GM19455 (cell line): Measurements from ENCODE around the gene ADRA2A.

Source experiments
- ATAC-seq: cut with Tn5 transposase; IDR thresholded peaks from one replicate; pipeline ENCODE4 v1.9.1; 2021; ENCODE audit not compliant: unreplicated experiment

The ADRA2A gene

DNA sequence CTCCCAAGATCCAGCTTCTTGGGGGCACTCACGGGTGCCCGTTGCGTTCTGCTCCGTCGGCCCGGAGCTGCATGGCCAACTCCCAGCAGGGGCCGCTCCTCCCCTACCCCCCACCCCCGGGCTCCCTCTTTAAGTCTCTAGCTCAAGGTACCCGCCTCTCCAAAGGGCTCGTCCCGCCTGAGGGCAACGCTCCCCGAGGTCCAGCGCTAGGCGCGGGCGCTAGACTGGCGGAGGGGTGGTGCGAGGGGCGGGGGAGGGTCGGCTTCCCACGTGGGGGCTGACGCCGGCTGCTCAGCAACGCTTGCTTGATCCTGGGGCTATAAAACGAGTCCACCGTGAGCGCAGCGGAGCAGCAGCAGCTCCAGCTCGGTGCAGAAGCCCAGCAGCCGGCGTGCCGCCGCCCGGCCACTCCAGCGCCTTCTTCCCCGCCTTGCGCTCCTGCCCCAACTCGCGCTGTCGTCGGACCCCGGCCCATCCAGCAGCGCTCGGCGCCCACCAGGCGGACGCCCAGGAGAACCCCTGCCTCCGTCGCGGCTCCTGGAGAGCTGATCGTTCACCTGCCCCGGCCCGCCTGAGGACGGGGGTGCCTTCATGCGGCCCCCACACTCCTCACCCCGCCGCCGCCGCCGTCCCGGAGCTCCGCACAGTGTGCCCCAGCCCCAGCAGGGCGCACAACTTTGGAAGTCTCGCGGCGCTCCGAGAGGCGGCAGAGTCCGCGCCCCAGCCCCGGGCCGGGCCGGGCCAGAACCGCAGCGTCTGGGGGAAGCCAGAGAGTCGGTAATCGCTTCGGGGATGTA, at the start of gene ADRA2A:
Gene ADRA2A, plus strand, starts transcription at position 348 of the 797 bp plus-strand sequence. CDS start 968 bp downstream, outside the sequence.
- ATAC-seq: no peak

GRCh38 chr10:111030042-111030750, 46.6 kb upstream of the ADRA2A start:
- ATAC-seq: no peak

DNA sequence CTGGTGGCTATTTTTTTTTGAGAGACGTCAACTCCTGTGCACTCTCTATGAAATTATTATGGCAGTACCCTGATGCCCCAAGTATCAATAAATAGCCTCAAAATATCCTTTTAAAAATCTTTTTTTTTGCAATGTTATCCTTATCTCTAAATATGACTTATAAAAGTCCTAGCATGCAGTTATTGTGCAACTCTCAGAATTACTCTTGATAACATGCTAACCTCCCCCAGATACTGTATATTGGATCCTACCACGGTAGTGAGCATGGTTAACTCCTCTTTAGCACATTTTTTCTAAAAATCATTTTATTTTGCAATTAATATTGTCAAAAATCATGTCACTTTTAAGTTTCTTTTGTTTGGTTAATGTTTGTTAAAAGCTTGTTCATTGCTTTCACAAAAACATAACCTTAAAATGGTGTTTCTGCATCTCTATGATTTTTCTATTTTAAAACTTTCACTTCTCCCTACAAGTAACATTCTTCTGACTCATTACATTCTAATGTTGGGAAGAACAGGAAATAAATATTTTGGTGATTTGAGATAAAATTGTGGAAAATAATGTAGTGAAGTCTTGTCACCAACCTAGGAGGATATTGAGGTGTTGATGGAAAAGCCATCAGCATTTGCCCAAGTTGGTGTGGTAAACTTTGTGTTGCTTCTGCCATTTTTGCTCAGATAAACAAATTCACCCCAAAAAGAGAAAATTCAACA, 42.1 kb upstream of the ADRA2A start:
- no peak for ATAC-seq

DNA sequence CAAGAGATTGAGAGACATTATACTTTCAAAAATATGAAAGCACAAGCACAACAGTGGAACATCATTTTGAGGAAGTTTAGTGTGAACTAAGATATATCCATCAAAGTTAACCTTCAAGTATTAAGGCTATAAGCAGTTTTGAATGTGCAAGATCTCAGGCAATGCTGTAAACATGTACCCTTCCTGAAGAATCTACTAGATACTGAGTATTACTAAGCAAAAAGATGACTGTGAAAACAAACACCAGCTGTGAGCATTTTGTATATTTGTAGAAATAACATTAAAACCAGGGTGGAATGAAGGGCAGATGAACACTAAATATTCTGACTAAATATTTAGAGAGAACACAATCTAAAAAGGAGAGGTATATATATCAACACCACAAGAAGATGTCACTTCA, 41.3 kb upstream of the ADRA2A start:
- ATAC-seq: no peak

DNA sequence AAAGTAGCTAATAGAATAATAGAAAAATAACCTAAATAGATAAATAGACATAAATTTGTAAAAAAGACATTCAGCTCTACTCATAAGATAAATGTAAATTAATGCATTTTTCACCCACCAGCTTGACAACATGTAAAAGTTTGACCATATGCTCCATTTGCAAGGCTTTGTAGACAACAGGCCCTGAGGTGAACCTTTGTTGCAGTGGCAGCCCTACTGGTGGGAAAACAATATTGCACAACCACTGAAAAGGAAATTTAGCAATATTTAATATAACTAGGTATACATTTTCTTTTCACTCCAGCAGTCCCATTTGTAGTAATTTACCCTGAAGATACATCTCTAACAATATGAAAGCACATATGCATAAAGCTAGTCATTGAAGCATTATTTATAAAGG, 39.0 kb upstream of the ADRA2A start:
- ATAC-seq: no peak

GRCh38 chr10:111039522-111039921, 37.3 kb upstream of the ADRA2A start:
- ATAC-seq: no peak

DNA sequence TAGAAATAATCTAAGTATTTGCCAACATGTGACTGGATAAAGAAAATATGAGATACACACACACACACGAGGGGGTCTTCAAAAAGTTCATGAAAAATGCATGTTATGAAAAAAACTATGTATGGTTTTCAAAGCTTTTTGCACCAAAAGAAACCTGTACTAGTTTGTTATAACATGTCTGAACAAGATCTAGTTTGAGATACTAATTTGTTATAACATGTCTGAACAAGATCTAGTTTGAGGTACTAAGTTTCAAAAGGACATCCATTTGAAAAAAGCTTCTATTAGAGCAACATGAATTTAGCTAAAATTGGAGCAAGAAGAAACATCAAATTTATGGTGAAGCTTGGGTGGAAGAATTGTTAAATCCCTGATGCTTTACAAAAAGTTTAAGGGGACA, 19.8 kb upstream of the ADRA2A start:
- ATAC-seq: no peak

- no peak for ATAC-seq
Measured at GRCh38 chr10:111063471-111063870, 13.4 kb upstream of the ADRA2A start.

DNA sequence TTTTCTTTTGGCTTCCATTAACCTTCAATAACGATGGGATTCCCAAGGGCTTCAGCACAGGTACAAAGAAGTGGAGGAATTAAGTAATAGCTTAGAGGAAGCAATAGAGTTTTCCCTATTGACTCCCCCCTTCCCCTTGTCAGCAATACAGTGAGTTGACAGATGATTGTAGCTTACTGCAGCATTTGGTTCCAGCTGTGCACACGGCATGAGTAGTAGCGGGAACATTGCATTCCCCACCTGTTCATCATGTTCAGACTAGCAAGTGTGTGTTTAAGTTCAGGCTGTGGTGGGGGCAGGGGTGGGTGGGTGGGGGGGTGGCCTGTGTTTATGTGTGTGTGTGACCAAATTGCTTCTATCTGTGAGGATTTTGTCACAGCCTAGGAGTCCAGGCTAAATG, 4.6 kb upstream of the ADRA2A start:
- ATAC-seq: no peak

DNA sequence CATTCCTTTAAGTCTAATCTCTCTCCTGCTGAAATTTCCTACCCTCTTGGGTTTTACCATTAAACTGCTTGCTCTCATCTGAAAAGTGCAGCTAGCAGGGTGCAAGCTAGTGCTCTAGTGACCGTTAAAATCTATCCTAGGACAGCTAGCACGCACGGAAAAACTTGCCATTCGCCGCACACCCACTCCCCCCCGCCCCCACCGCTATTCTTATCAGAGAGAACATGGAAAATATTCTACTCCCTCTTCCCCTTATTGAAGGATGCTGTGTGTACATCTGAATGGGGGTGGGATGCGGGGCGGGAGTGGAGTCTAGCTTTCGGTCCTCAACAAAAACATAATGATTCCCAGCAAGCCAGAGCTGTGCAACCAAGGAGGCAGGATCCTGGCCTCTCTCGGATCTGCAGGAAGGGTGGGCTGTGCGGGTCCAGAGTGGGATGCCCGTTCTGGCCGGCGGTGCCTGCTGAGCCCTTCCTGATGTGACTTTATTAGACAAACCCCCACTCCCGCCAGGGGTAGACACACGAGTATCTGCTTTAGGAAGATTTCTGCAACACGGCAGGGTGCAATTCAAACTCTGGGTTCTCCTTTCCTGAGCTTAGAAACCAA, 1.1 kb upstream of the ADRA2A start:
- no peak for ATAC-seq

GRCh38 chr10:111076191-111076681, 593 bp upstream of the ADRA2A start:
- ATAC-seq: no peak

GRCh38 chr10:111077479-111077784, 603 bp downstream of the ADRA2A start:
- ATAC-seq: no peak

- no peak for ATAC-seq
Measured at GRCh38 chr10:111077785-111078504, 1.1 kb downstream of the ADRA2A start.

DNA sequence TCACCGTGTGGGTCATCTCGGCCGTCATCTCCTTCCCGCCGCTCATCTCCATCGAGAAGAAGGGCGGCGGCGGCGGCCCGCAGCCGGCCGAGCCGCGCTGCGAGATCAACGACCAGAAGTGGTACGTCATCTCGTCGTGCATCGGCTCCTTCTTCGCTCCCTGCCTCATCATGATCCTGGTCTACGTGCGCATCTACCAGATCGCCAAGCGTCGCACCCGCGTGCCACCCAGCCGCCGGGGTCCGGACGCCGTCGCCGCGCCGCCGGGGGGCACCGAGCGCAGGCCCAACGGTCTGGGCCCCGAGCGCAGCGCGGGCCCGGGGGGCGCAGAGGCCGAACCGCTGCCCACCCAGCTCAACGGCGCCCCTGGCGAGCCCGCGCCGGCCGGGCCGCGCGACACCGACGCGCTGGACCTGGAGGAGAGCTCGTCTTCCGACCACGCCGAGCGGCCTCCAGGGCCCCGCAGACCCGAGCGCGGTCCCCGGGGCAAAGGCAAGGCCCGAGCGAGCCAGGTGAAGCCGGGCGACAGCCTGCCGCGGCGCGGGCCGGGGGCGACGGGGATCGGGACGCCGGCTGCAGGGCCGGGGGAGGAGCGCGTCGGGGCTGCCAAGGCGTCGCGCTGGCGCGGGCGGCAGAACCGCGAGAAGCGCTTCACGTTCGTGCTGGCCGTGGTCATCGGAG, 1.8 kb downstream of the ADRA2A start:
- ATAC-seq: no peak

DNA sequence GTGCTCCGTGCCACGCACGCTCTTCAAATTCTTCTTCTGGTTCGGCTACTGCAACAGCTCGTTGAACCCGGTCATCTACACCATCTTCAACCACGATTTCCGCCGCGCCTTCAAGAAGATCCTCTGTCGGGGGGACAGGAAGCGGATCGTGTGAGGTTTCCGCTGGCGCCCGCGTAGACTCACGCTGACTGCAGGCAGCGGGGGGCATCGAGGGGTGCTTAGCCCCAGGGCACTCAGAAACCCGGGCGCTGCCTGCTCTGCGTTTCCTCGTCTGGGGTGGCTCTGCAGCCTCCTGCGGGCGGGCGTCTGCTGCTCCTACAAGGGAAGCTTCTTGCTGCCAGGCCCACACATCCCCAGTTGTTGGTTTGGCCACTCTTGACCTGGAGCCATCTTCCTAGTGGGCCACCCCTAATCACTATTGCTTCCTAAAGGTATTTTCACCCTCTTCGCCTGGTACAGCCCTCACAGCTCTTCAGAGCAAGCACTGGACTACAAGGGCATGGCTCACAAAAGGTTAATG, 2.5 kb downstream of the ADRA2A start:
- no peak for ATAC-seq

GRCh38 chr10:111079781-111080180, 3.0 kb downstream of the ADRA2A start:
- ATAC-seq: no peak

DNA sequence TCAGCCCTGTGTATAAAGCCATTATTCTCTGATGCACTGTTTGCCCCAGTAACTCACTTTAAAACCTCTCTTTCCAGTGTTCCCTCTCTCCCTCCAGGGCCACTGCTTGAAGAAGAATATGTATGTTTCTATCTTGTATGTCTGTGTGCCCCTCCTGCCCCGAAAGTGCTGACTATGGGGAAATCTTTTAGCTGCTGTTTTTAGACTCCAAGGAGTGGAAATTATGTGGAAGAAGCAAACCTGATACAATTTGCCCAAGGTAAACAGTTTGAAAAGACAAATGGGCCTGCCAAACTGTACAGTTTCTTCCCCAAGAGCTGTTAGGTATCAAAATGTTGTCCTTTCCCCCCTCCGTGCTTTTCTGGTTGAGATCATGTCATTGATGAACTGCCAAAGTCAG, 3.4 kb downstream of the ADRA2A start:
- no peak for ATAC-seq

- no peak for ATAC-seq
Measured at GRCh38 chr10:111081595-111081994, 4.8 kb downstream of the ADRA2A start.

DNA sequence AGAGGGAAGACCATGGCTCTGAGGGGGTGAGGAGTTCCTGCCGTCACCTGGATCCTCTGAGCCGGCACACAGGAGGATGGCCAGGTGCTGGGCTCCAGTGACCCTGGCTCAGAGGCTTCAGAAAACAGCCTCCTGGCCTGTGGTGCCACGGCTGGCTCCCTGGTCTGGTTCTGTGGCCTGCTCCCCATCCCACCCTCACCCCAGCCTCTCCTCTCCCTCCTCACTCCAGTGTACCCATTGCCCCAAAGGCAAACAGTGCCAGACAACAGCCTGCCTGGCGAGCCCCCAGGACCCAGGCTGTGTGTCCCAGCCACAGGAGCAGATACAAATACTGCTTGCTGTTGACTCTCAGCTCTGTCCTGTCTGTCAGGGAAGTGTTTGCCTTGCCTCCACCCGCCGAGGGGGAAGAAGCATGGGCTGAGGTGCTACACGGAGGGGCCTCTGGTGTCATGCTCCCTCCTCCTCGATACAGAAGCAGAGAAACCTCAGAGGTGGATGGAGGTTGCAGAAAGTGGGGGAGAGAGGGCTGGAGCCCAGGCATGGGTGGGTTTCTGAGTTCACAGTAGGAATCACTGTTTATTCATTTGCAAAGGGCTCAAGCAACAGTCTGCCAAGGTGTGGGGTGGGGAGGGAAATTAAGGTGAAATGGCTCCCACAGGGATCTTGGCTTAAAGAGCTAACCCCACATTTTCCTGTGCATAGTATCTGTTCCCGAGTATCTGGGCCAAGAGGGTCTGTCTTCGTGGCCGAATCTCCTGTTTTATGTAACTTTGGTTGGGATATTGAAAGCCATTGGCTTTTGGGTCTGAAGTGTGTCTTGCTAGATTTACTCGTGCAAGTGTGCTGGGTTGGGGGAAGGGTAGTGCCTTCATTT, 5.5 kb downstream of the ADRA2A start:
- no peak for ATAC-seq
